GM23248 (cell line): ENCODE data around the gene ARL1. TPM values are rescaled to one million over a fixed set of nuclear protein-coding genes. Genes with fewer than 3 reads are reported as not detected.

Experiments
- DNase-seq: peaks from one replicate; pipeline ENCODE4 v3.0.0-alpha.2; 2015
- H2AFZ ChIP-seq: fragments of 200-600 bp; sonication (generic); 2 replicates; pipeline ENCODE4 v1.6.1; 2016; ENCODE audit warnings: antibody characterized with exemption
- H3F3A ChIP-seq: fragments of 200-600 bp; sonication (generic); 2 replicates; pipeline ENCODE4 v1.6.1; 2016; ENCODE audit warnings: mild to moderate bottlenecking, antibody characterized with exemption, mixed run types; ENCODE audit not compliant: insufficient read depth
- H3K27ac ChIP-seq: fragments of 200-600 bp; sonication (generic); 2 replicates; pipeline ENCODE4 v1.5.1; 2016; ENCODE audit warnings: mild to moderate bottlenecking
- H3K27me3 ChIP-seq: fragments of 200-600 bp; sonication (generic); replicated peaks from 2 replicates; pipeline ENCODE4 v1.6.1; 2016; ENCODE audit warnings: mild to moderate bottlenecking; ENCODE audit not compliant: insufficient read depth
- H3K36me3 ChIP-seq: fragments of 200-600 bp; sonication (generic); 2 replicates; pipeline ENCODE4 v1.6.1; 2016; ENCODE audit warnings: low read depth, mild to moderate bottlenecking
- H3K4me1 ChIP-seq: fragments of 200-600 bp; sonication (generic); 2 replicates; pipeline ENCODE4 v1.6.1; 2016; ENCODE audit warnings: mild to moderate bottlenecking; ENCODE audit not compliant: insufficient read depth
- H3K4me2 ChIP-seq: fragments of 200-600 bp; sonication (generic); one replicate; pipeline ENCODE4 v1.6.1; 2016; ENCODE audit warnings: mild to moderate bottlenecking; ENCODE audit not compliant: unreplicated experiment
- H3K4me3 ChIP-seq: fragments of 200-600 bp; sonication (generic); 2 replicates; pipeline ENCODE4 v1.5.1; 2016; ENCODE audit warnings: mild to moderate bottlenecking
- H3K79me2 ChIP-seq: fragments of 200-600 bp; sonication (generic); 2 replicates; pipeline ENCODE4 v1.6.1; 2016; ENCODE audit warnings: mild to moderate bottlenecking; ENCODE audit not compliant: insufficient read depth
- H3K9ac ChIP-seq: fragments of 200-600 bp; sonication (generic); 2 replicates; pipeline ENCODE4 v1.6.1; 2016; ENCODE audit warnings: mild to moderate bottlenecking
- H3K9me2 ChIP-seq: fragments of 200-600 bp; sonication (generic); 2 replicates; pipeline ENCODE4 v1.6.1; 2016; ENCODE audit warnings: mixed run types, mild to moderate bottlenecking, moderate library complexity; ENCODE audit not compliant: insufficient read depth
- H3K9me3 ChIP-seq: fragments of 200-600 bp; sonication (generic); one replicate; pipeline ENCODE4 v1.6.1; 2017; ENCODE audit warnings: low read depth
- H4K20me1 ChIP-seq: fragments of 200-600 bp; sonication (generic); 2 replicates; pipeline ENCODE4 v1.6.0; 2016; ENCODE audit not compliant: insufficient read depth
- EZH2 ChIP-seq: fragments of 200-600 bp; sonication (generic); IDR thresholded peaks from 2 replicates; pipeline ENCODE4 v1.6.1; 2018; ENCODE audit warnings: antibody characterized with exemption, mild to moderate bottlenecking; ENCODE audit not compliant: insufficient read depth, poor library complexity, severe bottlenecking
- EZH2phosphoT487 ChIP-seq: fragments of 200-600 bp; sonication (generic); IDR thresholded peaks from 2 replicates; pipeline ENCODE4 v1.6.1; 2018; ENCODE audit warnings: antibody characterized with exemption, moderate library complexity, mild to moderate bottlenecking, low read depth; ENCODE audit not compliant: insufficient read depth
- WGBS, 2 experiments: methylation state at CpG; one replicate each; pipeline ENCODE4 v1.1.6; 2015 to 2017; ENCODE audit warnings: low lambda C conversion rate in 2 of 2, low coverage in 1 of 2; ENCODE audit errors: missing lambda C conversion rate in 2 of 2; 5-methylcytosine and 5-hydroxymethylcytosine counted together
- in situ Hi-C: fragments of 300-500 bp; cut with MboI; formaldehyde crosslinking; loops from 2 replicates; pipeline ENCODE4 v1.15.0; 2020
- polyA plus RNA-seq: library from polyadenylated mRNA; unstranded; fragments of >200 nt; fragmentation: Nextera tagmentation; extraction: Ambion mirVana; gene quantifications from 2 replicates; pipeline ENCODE4 v1.2.1, GENCODE V29; 2016
- small RNA-seq: library from RNA; depleted of rRNA; stranded (forward); fragments of <200 nt; gene quantifications from one replicate; pipeline ENCODE3, GENCODE V24; 2014; ENCODE audit warnings: low read depth, low replicate concordance
- total RNA-seq: library from RNA; depleted of rRNA; stranded (reverse); fragments of >200 nt; shearing (Covaris generic); gene quantifications from 2 replicates; pipeline ENCODE4 v1.2.3, GENCODE V29; 2014; rRNA removed

Gene ARL1
- total and polyA plus RNA-seq, 2 experiments from 2014 or later = 80.2 to 150 TPM

- WGBS, 2 experiments = 93 to 97% methylated on average over 4 of the region's 4 CpGs
Observed at GRCh38 chr12:101351682-101352081, 55.9 kb downstream of the ARL1 start.

GRCh38 chr12:101343893-101344292 is 63.7 kb downstream of the ARL1 start:
- no peaks in the 10 kb centered on the region for H3K79me2 ChIP-seq
- no peak overlapping the region for H3K4me2 ChIP-seq
- no peak overlapping the region for H2AFZ ChIP-seq
- no peak overlapping the region for H3K4me3 ChIP-seq
- 80 to 81% methylated on average over 3 of the region's 3 CpGs for WGBS, 2 experiments
- H3K9me3 ChIP-seq = no peaks in the 10 kb centered on the region
- H3K36me3 ChIP-seq = peaks cover 43% of the 10 kb centered on the region
- no peak overlapping the region for H3K27ac ChIP-seq
- peak; percentile 5 for DNase-seq
- TF ChIP-seq EZH2 (no peak), EZH2phosphoT487 (no peak)
- no peaks in the 10 kb centered on the region for H3K9me2 ChIP-seq
- in situ Hi-C loops = no loop called here
- no peaks in the 10 kb centered on the region for H3K27me3 ChIP-seq
- no peaks in the 10 kb centered on the region for H3K4me1 ChIP-seq
- H3F3A ChIP-seq = no peaks in the 10 kb centered on the region
- no peaks in the 10 kb centered on the region for H4K20me1 ChIP-seq
- no peak overlapping the region for H3K9ac ChIP-seq

More at GRCh38 chr12:101351682-101352081, 55.9 kb downstream of the ARL1 start:
- H3F3A ChIP-seq = no peaks in the 10 kb centered on the region
- no peak for DNase-seq
- in situ Hi-C loops = no loop called here
- peaks cover 45% of the 10 kb centered on the region for H3K36me3 ChIP-seq
- H3K27ac ChIP-seq = no peak overlapping the region
- H2AFZ ChIP-seq = no peak overlapping the region
- H4K20me1 ChIP-seq = no peaks in the 10 kb centered on the region
- H3K9me2 ChIP-seq = no peaks in the 10 kb centered on the region
- no peaks in the 10 kb centered on the region for H3K9me3 ChIP-seq
- no peak overlapping the region for H3K9ac ChIP-seq
- no peaks in the 10 kb centered on the region for H3K27me3 ChIP-seq
- H3K4me2 ChIP-seq = no peak overlapping the region
- no peaks in the 10 kb centered on the region for H3K79me2 ChIP-seq
- H3K4me3 ChIP-seq = no peak overlapping the region
- no peak for TF ChIP-seq EZH2
- TF ChIP-seq EZH2phosphoT487 = no peak
- H3K4me1 ChIP-seq = no peaks in the 10 kb centered on the region

Small RNA genes within 50 kb of the gene (small RNA-seq; reads per million reads assigned to genes)
- gene RF00019 = not detected
- gene RNU6-1068P = not detected
- not detected for gene RPS27P23

Other genes with a start within 250 kb of the ARL1 start
- not detected in 2 replicates for gene SLC5A8, start 197.5 kb downstream of the ARL1 start, total RNA-seq
- not detected in 2 replicates for gene SLC5A8, start 197.5 kb downstream of the ARL1 start, polyA plus RNA-seq
- gene UTP20, start 127.7 kb downstream of the ARL1 start, total RNA-seq = 13.4 and 15.4 TPM in 2 replicates
- gene UTP20, start 127.7 kb downstream of the ARL1 start, polyA plus RNA-seq = 3.6 and 4.1 TPM in 2 replicates
- gene SPIC, start 67.6 kb upstream of the ARL1 start, total RNA-seq = not detected in 2 replicates
- not detected in 2 replicates for gene SPIC, start 67.6 kb upstream of the ARL1 start, polyA plus RNA-seq
- not detected in 2 replicates for gene MYBPC1, start 187.2 kb upstream of the ARL1 start, total RNA-seq
- gene MYBPC1, start 187.2 kb upstream of the ARL1 start, polyA plus RNA-seq = not detected in 2 replicates